Measurements from ENCODE around the gene IFT22.
A peak's percentile ranks its signal among the peaks of the same experiment; 100 is the strongest.
"Not testable (repeated sequence)": the region's sequence is repeated elsewhere in the genome, so short reads cannot be mapped to it uniquely, and the experiment has no call there.

Gene IFT22

DNA sequence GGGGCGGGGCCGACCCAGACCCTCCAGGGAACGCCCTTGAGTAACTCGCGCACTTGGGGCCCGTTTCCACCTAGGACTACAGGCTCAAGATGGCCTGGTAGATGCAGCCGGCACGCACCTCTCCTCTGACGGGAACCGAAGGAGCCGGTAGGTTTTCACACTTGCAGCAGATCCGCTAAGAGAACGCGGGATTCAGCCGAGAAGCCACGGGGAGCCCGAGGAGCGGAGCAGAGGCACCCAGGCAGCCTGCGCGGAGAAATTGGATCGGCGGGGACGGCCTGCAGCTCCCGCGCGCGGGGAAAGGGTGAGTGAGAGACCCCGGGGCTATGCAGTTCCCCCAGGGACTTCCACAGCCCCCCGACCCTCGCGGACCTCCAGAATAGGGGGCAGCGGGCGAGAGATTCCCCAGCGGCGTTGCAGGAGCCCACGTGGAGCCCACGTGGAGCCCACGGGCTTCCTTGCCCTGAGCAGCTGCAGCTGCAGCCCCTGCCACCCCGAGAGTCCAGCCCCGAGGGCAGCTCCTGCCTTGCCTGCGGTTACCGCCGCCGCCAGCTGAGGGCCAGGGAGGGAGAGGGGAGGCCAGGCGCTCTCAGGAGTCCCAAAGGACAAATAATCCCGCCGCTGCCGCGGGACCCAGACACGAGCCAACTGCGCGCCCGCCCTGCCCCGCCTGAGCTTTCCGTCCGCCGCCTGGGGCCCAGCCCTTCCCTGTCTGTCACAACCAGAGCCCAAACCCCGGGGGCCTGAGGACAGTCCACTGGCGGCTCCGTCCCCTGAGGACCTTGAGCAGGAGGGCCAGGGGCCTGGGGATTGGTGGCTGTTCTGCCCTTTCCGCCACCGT, 13.1 kb downstream of the IFT22 start:
- DNase-seq, result no peak

DNA sequence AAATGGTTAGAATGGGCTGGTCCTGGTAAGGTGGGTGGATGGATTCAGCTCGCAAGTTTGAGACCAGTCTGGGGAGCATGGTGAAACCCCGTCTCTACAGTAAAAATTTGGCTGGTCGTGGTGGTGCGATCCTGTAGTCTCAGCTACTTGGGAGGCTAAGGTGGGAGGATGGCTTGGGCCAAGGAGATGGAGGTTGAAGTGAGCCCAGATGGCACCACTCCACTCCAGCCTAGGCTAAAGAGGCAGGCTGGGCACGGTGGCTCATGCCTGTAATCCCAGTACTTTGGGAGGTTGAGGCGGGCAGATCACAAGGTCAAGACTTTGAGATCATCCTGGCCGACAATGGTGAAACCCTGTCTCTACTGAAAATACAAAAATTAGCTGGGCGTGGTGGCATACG, 15.3 kb downstream of the IFT22 start:
- no peak for DNase-seq

DNA sequence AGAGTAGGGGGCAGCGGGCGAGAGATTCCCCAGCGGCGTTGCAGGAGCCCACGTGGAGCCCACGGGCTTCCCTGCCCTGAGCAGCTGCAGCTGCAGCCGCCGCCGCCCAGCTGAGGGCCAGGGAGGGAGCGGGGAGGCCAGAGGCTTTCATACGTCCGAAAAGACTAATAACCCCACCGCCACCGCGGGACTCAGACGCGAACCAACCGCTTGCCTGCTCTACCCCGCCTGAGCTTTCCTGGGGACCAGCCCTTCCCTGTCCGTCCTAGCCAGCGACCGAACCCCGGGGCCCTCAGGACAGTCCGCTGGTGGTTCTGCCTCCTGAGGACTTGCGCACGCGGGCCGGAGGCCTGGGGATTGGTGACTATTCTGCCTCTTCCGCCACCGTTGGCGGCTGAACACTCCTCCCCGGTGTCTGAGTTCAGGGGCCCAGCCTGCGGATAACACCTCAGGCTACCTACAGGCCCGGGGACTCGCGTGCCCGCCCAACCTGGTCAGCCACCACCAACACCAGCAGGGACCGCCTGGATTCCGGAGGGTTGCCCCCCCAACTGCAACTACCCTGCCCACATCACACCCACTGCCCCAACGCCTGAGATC, 18.4 kb downstream of the IFT22 start:
- DNase-seq, result no peak

DNA sequence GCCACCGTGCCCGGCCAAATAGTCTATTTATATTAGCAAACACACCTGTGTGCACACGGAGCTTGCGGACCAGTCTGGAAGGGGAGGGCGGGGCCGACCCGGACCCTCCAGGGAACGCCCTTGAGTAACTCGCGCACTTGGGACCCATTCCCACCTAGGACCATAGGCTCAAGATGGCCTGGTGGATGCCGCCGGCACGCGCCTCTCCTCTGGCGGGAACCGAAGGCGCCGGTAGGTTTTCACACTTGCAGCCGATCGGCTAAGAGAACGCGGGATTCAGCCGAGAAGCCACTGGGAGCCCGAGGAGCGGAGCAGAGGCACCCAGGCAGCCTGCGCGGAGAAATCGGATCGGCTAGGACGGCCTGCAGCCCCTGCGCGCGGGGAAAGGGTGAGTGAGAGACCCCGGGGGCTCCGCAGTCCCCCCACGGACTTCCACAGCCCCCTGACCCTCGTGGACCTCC, 18.9 kb downstream of the IFT22 start:
- DNase-seq, result no peak

DNA sequence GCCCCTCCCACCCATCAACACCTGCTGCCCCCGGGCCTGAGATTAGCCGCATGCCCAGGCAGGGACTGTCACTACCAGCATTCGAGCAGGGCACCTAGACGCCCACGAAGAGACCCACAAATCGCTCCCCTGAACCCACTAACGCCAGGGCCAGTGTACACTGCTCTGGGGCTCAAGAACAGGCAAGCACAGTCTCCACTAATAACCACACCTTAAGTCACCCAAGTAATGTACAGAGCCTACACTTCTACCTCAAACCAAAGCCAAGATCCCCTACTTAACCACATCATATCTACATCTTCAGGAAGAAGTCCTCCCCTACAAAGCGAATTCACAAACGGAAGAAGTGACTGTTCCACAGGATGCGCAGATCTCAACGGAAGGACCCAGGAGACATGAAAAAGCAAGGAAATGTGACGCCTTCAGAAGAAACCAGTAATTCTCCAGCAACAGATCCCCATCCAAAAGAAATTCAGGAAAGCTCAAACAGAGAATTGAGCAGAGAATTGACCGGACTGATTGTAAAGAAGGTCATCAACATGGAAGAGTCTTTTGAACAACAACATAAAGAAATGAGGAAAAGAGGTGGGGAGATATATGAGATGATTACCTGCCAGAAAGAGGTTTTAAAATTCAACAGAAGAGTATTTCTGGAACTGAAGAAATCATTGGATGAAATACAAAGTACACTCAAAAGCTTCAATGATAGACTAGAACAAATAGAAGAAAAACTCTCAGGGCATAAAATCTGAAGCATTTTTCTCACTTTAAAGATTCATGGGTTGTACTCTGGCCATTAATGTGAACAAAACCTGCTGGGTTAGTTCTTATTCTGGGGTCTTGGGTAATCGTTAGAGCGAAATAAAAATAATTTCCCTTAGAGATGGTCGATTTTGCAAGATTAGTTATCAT, 20.9 kb downstream of the IFT22 start:
- no peak for DNase-seq

DNA sequence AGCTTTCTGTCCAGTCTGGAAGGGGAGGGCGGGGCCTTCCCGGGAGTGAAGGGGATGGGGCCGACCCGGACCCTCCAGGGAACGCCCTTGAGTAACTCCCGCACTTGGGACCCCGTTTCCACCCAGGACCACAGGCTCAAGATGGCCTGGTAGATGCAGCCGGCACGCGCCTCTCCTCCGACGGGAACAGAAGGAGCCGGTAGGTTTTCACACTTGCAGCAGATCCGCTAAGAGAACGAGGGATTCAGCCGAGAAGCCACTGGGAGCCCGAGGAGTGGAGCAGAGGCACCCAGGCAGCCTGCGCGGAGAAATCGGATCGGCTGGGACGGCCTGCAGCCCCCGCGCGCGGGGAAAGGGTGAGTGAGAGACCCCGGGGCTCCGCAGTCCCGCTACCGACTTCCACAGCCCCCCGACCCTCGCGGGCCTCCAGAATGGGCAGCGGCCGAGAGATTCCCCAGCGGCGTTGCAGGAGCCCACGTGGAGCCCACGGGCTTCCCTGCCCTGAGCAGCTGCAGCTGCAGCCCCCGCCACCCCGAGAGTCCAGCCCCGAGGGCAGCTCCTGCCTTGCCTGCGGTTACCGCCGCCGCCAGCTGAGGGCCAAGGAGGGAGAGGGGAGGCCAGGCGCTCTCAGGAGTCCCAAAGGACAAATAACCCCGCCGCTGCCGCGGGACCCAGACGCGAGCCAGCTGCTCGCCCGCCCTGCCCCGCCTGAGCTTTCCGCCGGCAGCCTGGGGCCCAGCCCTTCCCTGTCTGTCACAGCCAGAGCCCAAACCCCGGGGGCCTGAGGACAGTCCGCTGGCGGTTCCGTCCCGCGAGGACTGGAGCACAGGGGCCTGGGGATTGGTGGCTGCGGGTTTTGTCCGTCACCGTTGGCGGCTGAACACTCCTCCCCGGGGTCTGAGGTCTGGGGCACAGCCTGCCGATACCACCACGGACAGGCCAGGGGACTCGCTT, 21.8 kb downstream of the IFT22 start:
- no peak for DNase-seq

DNA sequence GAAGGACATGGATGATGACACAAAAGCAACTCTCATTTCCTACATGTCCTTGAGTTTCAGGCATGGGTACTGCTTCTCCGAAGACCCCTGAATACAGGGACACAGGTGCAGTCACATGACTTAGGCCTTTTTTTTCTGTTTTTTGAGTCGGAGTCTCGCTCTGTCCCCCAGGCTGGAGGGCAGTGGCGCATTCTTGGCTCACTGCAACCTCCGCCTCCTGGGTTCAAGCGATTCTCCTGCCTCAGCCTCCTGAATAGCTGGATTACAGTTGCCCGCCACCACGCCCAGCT, 26.8 kb downstream of the IFT22 start:
- DNase-seq, result no peak

DNA sequence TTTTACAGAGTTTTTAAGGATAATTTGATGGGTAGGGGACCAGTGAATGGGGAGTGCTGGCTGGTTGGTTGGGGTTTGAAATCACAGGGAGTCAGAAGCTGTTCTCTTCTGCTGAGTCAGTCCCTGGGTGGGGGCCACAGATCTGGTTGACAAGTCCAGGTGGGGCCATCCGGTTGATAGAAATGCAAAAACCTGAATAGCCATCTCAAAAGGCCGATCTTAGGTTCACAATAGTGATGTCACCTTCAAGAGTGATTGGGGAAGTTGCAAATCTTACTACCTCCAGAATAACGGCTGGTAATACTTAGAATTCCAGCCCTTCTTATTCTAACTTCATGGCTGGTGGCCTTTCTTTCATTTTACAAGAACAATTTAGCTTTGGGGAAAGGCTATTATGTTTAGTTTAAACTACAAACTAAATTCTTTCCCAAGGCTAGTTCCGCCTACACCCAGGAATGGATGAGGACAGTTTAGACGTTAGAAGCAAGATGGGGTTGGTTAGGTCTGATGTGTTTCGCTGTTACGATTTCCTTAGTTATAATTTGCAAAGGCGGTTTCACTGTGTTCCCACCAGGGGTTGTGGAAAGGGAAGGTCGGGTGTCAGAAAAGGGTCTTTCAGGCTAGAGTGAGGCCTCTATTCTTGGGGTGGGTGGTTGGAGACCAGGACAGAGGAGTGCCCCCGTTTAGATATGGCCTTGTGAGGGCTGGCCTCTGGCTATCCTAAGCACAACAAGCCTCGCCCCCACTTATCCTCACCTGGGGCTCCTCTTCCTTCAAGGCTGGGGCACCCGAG, 27.4 kb downstream of the IFT22 start:
- no peak for DNase-seq

DNA sequence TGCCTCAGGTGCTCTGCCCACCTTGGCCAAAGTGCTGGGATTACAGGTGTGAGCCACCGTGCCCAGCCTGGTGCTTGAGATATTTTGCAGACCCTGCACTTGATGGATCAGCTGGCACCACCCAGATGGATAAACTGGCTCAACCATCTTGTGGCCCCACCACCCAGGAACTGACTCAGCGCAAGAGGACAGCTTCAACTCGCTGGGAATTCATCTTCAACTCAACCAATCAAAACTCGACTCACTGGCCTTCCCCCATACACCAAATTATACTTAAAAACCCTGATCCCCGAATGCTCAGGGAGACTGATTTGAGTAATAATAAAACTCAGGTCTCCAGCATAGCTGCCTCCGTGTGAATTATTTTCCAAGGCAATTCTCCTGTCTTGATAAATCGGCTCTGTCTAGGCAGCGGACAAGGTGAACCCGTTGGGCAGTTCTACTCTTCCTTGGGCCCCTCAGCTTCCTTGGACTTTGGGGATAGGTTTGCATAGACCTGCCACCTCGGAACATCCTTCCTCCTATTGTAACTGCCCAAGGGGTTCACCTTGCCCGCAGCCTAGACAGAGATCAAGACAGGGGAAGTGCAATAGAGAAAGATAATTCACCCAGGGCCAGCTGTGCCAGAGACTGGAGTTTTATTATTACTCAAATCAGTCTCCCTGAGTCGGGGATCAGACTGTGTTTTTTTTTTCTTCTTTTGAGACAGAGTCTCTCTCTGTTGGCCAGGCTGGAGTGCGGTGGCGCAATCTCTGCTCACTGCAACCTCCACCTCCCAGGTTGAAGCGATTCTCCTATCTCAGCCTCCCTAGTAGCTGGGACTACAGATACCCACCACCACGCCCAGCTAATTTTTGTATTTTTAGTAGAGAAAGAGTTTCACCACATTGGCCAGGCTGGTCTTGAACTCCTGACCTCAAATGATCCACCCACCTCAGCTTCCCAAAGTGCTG, 28.3 kb downstream of the IFT22 start:
- not testable (repeated sequence) for DNase-seq

DNA sequence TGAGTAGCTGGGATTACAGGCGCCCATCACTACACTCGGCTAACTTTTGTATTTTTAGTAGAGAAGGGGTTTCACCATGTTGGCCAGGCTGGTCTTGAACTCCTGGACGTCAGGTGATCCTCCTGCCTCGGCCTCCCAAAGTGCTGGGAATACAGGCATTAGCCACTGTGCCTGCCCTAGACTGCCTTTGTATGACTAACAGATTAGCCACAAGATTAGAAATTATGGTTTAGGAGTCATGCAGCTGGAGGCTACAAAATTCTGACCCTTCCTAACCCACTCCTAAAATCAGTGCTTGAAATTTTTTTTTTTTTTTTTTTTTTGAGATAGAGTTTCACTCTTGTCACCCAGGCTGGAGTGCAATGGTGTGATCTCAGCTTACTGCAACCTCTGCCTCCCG, 29.0 kb downstream of the IFT22 start:
- not testable (repeated sequence) for DNase-seq

DNA sequence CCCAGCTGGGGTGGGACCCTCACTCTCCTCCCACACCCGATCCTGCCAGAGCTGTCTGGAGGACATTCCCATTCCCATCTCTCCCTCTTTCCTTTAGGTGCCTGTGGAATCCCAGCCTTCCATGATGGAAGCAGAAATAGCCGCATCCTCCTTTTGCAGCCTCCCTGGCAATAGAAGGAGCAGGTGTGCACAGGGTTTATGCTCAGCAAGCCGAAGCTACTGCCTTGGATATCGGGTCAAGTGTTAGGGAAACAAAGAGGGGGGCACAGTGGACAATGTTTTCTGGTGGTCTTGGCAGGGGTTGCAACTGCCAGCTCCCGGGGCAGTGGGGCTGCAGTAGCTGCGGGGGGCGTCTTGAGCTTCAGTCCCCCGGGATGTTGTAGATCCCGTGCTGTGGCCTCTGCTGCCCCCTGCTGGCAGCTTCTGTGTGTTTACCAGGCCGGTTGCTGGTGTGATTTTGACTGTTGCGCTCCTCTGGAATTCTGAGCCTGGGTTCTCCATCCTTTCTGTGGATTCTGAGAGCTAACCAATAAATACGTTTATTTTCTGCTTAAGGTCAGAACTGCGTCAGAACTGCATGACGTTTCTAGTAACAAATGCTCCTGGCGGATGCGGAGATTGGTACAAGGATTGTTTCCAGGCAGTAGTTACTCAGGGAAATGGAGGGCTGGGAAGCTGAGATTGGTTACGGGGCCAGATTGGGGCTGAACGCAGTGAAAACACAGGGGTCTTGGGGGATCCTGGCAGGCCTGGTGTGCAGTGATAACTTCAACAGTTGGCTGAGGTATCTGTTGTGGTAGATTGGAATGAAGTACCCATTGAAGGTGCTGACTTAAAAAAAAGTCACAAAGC, 31.2 kb downstream of the IFT22 start:
- peak; percentile 10 to 56 for DNase-seq

DNA sequence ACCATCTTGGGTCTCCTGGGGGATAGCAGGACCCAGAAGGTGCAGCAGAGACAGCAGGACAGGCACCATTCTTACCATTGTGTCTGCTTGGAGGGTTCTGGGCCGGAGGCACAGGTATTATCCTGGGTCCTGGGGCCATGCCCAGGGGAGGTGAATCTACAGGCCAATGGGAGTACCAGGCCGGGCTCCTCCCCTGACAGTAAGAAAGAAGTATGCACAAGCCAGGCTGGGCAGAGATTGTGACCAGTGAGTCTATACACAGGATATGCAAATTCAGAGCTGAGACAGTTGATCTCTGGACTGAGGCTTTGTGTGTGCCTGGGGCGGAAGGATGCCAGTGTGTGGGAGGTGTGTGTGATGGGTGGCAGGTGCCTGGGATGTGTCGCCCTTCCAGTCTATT, 31.9 kb downstream of the IFT22 start:
- DNase-seq, result not testable (repeated sequence)

DNA sequence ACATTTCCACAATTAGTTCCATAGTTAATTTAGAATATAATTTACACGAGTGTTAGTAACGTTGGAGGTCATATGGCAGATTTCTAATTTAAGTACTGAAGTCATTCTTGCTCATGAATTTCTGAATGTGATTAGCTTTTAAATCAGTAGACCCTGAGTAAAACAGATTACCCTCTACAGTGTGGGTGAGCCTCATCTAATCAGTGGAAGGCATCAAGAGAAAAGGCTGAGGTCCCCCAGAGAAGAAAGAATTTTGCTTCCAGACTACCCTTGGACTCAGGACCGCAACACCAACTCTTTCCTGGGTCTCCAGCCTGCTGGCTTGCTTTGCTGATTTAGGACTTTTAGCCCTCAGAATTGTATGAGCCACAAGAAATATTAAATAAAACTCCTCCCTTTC, 33.2 kb downstream of the IFT22 start:
- no peak for DNase-seq

DNA sequence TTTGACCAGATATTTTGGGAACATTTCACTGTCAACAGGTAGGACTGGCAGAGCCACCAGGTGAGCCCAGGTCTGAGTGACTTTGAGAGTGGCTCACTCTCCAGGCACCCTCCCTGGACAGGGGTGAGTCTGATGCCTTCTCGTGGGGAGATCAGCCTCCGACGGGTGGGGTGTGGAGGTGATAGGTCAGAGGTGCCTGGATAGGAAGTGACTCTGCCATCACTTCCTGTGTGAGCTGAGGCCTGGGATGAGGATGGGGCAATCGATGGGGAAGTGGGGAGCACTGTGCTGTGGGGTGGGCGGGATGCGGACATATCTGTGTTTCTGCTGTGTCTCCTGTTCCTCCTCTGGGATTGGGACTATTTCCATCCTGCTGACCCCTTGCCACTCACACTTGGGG, 34.6 kb downstream of the IFT22 start:
- no peak for DNase-seq

DNA sequence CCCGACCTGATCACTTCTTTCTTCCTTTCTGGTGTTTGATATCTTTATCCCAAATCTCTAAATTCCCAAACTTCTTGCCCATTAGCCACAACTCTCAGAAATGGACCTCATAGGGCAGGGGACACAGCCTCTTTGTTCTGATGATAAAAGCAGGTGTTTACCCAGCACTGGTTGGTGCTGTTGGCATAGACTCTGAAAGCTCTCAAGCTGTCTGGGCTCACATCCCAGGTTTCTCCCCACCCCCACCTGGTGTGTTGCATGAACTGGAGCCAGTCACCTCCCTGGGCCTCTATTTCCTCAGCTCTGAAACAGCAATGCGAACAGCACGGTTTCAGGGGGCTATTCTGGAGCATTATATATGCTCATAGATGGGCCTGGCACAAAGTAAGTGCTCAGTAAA, 35.7 kb downstream of the IFT22 start:
- DNase-seq, result not testable (repeated sequence)

DNA sequence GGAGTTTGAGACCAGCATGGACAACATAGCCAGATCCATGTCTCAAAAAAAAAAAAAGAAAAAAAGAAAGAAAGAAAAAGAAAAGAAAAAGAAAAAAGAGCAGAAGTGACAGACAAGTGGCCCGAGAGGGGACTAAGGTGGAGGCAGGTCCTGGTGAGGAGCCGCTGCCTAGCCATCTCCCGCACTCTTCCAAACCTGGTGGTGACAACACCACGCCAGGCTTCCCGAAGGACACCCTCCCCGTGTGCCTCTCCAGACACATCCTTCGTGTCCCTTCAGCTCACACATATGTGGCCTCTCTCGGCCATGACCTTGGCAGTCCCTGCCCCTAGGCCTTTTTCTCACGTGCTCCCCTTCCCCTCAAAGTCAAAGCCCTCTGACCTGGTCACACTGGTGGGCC, 36.4 kb downstream of the IFT22 start:
- no peak for DNase-seq

DNA sequence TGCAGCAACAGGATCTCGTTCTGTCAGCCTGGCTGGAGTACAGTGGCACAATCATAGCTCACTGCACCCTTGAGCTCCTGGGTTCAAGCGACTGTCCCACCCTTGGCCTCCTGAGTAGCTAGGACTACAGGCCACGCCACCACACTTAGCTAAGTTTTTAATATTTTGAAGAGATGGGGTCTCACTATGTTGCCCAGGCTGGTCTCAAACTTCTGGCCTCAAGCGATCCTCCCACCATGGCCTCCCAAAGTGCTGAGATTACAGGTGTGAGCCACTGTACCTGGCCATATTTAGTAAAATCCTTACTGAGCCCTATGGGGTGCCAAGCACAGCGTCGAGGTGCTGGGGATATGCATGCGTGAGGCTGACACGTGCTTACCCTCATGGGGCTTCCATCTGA, 40.7 kb downstream of the IFT22 start:
- DNase-seq, result not testable (repeated sequence)

DNA sequence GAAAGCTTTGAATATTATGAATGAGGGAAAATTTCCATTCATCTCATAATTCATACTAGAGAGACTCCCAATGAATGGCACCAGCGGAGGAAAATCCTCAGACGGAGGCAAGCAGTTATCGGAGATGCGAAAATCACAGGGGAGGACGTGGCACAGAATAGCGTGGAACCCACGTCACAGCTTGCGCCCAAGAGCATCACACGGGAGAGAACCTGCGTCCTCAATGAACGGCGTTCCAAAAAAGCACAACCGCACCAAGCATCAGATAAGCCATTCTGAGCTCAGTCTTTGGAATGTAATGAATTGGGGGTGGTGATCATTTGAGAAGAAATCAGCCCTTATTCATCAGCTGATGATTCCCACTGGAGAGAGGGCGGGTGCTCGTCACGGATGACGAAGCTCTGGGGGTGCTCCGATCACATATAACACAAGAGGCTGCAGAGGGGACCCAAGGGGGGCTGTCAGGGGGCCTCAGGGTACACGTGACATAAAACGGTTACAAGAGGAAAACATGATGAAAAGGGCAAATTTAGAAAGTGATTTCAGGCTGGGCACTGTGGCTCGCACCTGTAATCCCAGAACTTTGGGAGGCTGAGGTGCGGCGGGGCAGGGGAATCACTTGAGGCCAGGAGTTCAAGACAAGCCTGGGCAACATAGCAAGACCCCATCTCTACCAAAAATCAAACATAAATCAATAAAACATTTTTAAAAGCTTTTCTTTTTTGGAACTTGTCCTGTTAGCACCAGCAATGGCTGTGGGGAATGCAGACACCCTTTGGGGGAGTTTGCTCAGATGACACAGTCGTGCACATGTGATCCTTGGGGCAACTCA, 42.9 kb downstream of the IFT22 start:
- DNase-seq, result no peak

DNA sequence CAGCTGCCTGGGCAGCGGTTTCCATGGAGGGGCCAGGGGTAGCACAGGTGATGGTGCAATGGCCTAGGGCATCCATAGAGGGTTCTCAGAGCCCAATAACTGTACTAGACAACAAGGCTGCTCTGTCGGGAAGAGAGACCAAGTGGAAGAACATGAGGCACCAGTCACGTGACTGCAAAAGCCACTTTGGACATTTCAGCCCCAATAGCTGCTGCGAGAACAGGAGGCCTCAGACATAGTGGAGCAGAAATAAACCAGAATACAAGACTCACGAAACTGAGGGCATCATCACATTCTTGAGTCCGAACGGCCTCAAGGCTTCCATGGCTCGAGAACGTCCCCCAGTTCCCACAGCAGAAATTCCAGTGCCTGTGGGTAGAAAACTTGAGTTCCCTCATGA, 44.5 kb downstream of the IFT22 start:
- no peak for DNase-seq
